ENCODE data around the gene KRT72. TPM values are rescaled to one million over a fixed set of nuclear protein-coding genes. Genes with fewer than 3 reads are reported as not detected.
A peak's percentile ranks its signal among the peaks of the same experiment; 100 is the strongest.

Gene KRT72
- total RNA-seq, 1 experiment from 2014 or later: not detected

DNA sequence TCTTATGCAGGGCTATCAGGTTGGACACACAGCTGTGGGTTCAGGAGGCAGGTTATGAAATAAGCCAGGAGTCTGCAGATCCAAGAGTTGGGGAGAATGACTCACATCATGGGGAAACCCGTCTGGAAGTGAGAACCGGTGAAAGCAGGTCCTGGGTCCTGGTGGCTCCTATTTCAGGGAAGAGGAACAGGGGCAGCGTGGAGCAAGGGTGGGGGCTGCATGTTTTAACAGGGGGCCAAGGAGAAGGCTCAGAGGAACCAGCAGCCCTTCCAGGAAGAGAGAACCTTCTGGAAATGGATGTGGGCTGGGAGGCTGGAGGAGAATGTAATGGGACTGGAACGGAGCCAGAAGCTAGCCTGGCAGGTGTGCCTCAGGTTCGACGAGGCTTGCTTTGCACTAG is 19.8 kb downstream of the KRT72 start:
- Histone ChIP-seq H3K36me3 (ENCODE audit: control insufficient read depth, insufficient read depth, low read length) (no peaks in the 10 kb centered on the region), H3K4me1 (peaks cover 11% of the 10 kb centered on the region; the same call in 1 of the 2 replicates), H3K27me3 (replicated peaks; ENCODE audit: control insufficient read depth, insufficient read depth, low read length) (no peaks in the 10 kb centered on the region), H3K4me3 (ENCODE audit: low read depth, low read length) (no peak overlapping the region), H3K9me3 (no peaks in the 10 kb centered on the region)
- no peaks in the 10 kb centered on the region for H3K4me1 Mint-ChIP-seq (ENCODE audit: low read depth, unreplicated experiment)
- no TSS peak for BruUV-seq (replicated peaks)
- ChIA-PET CTCF (interaction anchor here (0.5 to 1.7 kb wide), 3 partner anchors 34 to 304 kb away, joined by 3 to 7 read pairs (median 3); no protein-coding TSS in a partner anchor), POLR2A (interaction anchor here (0.5 kb wide), 1 partner anchor 411 kb away, joined by 3 read pairs; no protein-coding TSS in a partner anchor)
- H3K4me3 Mint-ChIP-seq (ENCODE audit: unreplicated experiment): no peak overlapping the region
- H3K27ac Mint-ChIP-seq (ENCODE audit: unreplicated experiment): no peak overlapping the region
- H3K9me3 Mint-ChIP-seq (ENCODE audit: unreplicated experiment): no peaks in the 10 kb centered on the region
- TF ChIP-seq CTCF (IDR thresholded peaks at IDR 0.05; ENCODE audit: insufficient read depth in 1 of 2, low read depth in 1 of 2, low read length in 1 of 2, severe bottlenecking in 1 of 2, unreplicated experiment in 1 of 2): no peak
- intact Hi-C loops (cut with micrococcal nuclease; ENCODE audit: unreplicated experiment): loop anchor here (2.0 kb wide), 1 partner anchor 425 kb away; no protein-coding TSS in a partner anchor
- peak in 1 of 2 experiments; percentile 18 for DNase-seq
- no peaks in the 10 kb centered on the region for H3K36me3 Mint-ChIP-seq (ENCODE audit: insufficient read depth, unreplicated experiment)
- no peaks in the 10 kb centered on the region for H3K27me3 Mint-ChIP-seq (ENCODE audit: insufficient read depth, unreplicated experiment)

DNA sequence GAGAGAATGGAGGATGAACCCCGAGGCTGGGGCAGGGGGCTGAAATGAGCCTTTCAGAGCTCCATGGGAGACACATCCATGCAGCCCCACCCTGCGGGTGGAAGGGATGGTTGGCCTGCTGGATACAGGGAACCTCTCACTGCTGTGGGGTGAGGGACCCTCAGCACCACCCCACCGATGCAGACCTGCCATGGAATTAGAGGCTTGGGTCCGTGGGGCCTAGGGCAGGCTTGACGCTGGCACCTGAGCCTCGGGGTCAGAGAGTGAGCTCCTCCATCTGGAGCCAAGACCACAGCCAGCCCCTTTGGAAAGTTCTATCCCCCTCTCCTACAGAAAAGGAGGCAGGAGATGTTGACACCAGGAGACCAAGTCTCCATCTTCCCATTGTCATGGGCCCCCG is 20.2 kb downstream of the KRT72 start:
- CTCF ChIA-PET: interaction anchor here (0.5 to 1.7 kb wide), 3 partner anchors 34 to 304 kb away, joined by 3 to 7 read pairs (median 3); no protein-coding TSS in a partner anchor
- H3K27me3 ChIP-seq (replicated peaks; ENCODE audit: control insufficient read depth, insufficient read depth, low read length): no peaks in the 10 kb centered on the region
- no peak for TF ChIP-seq CTCF (IDR thresholded peaks at IDR 0.05; ENCODE audit: insufficient read depth in 1 of 2, low read depth in 1 of 2, low read length in 1 of 2, severe bottlenecking in 1 of 2, unreplicated experiment in 1 of 2)
- POLR2A ChIA-PET: no interaction called here
- no peak overlapping the region for H3K4me3 Mint-ChIP-seq (ENCODE audit: unreplicated experiment)
- no peaks in the 10 kb centered on the region for H3K4me1 Mint-ChIP-seq (ENCODE audit: low read depth, unreplicated experiment)
- H3K27ac Mint-ChIP-seq (ENCODE audit: unreplicated experiment): no peak overlapping the region
- H3K4me1 ChIP-seq: peaks cover 11% of the 10 kb centered on the region; the same call in 1 of the 2 replicates
- H3K36me3 ChIP-seq (ENCODE audit: control insufficient read depth, insufficient read depth, low read length): no peaks in the 10 kb centered on the region
- peak in 1 of 2 experiments; percentile 15 for DNase-seq
- H3K9me3 ChIP-seq: no peaks in the 10 kb centered on the region
- BruUV-seq (replicated peaks): no TSS peak
- H3K9me3 Mint-ChIP-seq (ENCODE audit: unreplicated experiment): no peaks in the 10 kb centered on the region
- intact Hi-C loops (cut with micrococcal nuclease; ENCODE audit: unreplicated experiment): loop anchor here (2.0 kb wide), 1 partner anchor 424 kb away; no protein-coding TSS in a partner anchor
- H3K4me3 ChIP-seq (ENCODE audit: low read depth, low read length): no peak overlapping the region
- H3K36me3 Mint-ChIP-seq (ENCODE audit: insufficient read depth, unreplicated experiment): no peaks in the 10 kb centered on the region
- no peaks in the 10 kb centered on the region for H3K27me3 Mint-ChIP-seq (ENCODE audit: insufficient read depth, unreplicated experiment)

DNA sequence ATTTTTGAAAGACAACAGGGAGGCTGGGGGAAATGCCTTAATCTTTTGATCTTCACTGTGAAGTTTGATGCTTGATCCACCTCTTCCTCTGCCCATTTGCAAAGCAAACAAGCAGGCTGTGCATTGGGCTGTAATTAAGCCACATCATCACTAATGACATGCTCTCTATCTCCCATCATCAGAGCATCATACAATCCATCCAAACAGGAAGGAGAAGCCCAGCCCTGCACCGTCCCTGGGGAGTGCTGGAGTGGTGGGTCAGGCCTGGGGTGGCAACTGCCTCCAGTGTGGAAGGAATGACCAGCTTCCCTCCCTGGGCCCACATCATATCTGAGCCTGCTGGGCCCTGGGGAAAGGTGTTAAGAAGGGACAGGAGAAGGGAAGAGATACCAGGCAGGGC is 20.8 kb downstream of the KRT72 start:
- Mint-ChIP-seq H3K4me3 (ENCODE audit: unreplicated experiment) (no peak overlapping the region), H3K27ac (ENCODE audit: unreplicated experiment) (no peak overlapping the region), H3K27me3 (ENCODE audit: insufficient read depth, unreplicated experiment) (no peaks in the 10 kb centered on the region), H3K4me1 (ENCODE audit: low read depth, unreplicated experiment) (no peaks in the 10 kb centered on the region), H3K9me3 (ENCODE audit: unreplicated experiment) (no peaks in the 10 kb centered on the region), H3K36me3 (ENCODE audit: insufficient read depth, unreplicated experiment) (no peaks in the 10 kb centered on the region)
- peak in 1 of 2 experiments; percentile 23 for DNase-seq
- intact Hi-C loops (cut with micrococcal nuclease; ENCODE audit: unreplicated experiment): loop anchor here (2.0 kb wide), 1 partner anchor 424 kb away; no protein-coding TSS in a partner anchor
- ChIA-PET POLR2A (interaction anchor here (0.6 kb wide), 1 partner anchor 210 kb away, joined by 3 read pairs; no protein-coding TSS in a partner anchor), CTCF (interaction anchor here (0.6 to 1.7 kb wide), 5 partner anchors 285 to 305 kb away, joined by 3 to 7 read pairs (median 5); no protein-coding TSS in a partner anchor)
- TF ChIP-seq CTCF (IDR thresholded peaks at IDR 0.05; ENCODE audit: insufficient read depth in 1 of 2, low read depth in 1 of 2, low read length in 1 of 2, severe bottlenecking in 1 of 2, unreplicated experiment in 1 of 2): no peak
- no TSS peak for BruUV-seq (replicated peaks)
- peaks cover 11% of the 10 kb centered on the region; the same call in 1 of the 2 replicates for H3K4me1 ChIP-seq
- H3K27me3 ChIP-seq (replicated peaks; ENCODE audit: control insufficient read depth, insufficient read depth, low read length): no peaks in the 10 kb centered on the region
- no peaks in the 10 kb centered on the region for H3K36me3 ChIP-seq (ENCODE audit: control insufficient read depth, insufficient read depth, low read length)
- no peaks in the 10 kb centered on the region for H3K9me3 ChIP-seq
- H3K4me3 ChIP-seq (ENCODE audit: low read depth, low read length): no peak overlapping the region

All from Caco-2 (cell line).